Naive B cell (primary cell): Measurements from ENCODE around the gene MAP1LC3B. TPM values are rescaled to one million over a fixed set of nuclear protein-coding genes. Genes with fewer than 3 reads are reported as not detected.

Source experiments
- ATAC-seq, 2 donors: fragments of 150-1000 bp; cut with Tn5 transposase; 2 replicates each; pipeline ENCODE4 v1.10.0; 2021; ENCODE audit warnings: low read depth in 2 of 2, mild to moderate bottlenecking in 2 of 2, moderate library complexity in 2 of 2
- DNase-seq: peaks from one replicate; pipeline ENCODE4 v3.0.0; 2022
- H3K27ac Mint-ChIP-seq, 6 donors: one replicate each; pipeline ENCODE4 v1.8.0; 2020 to 2022; ENCODE audit warnings: mild to moderate bottlenecking in 6 of 6, mixed read lengths in 6 of 6, moderate library complexity in 5 of 6, inconsistent platforms in 2 of 6
- H3K27me3 Mint-ChIP-seq, 3 donors: one replicate each; pipeline ENCODE4 v1.8.0; 2021 to 2022; ENCODE audit warnings: mixed read lengths in 3 of 3, mild to moderate bottlenecking in 1 of 3
- H3K36me3 Mint-ChIP-seq, 2 donors: one replicate each; pipeline ENCODE4 v1.8.0; 2020 to 2022; ENCODE audit warnings: mixed read lengths in 2 of 2, inconsistent platforms in 1 of 2, mild to moderate bottlenecking in 1 of 2
- H3K4me1 Mint-ChIP-seq, 3 donors: one replicate each; pipeline ENCODE4 v1.8.0; 2020 to 2022; ENCODE audit warnings: mixed read lengths in 3 of 3, inconsistent platforms in 1 of 3, mild to moderate bottlenecking in 1 of 3, moderate library complexity in 1 of 3
- H3K4me3 Mint-ChIP-seq, 8 donors: one replicate each; pipeline ENCODE4 v1.8.0; 2020 to 2022; ENCODE audit warnings: mild to moderate bottlenecking in 8 of 8, mixed read lengths in 8 of 8, moderate library complexity in 8 of 8, inconsistent platforms in 2 of 8
- H3K9me3 Mint-ChIP-seq, 7 donors: one replicate each; pipeline ENCODE4 v1.8.0; 2020 to 2022; ENCODE audit warnings: mixed read lengths in 7 of 7, mild to moderate bottlenecking in 5 of 7, inconsistent platforms in 2 of 7, moderate library complexity in 1 of 7
- polyA plus RNA-seq, 6 donors: library from polyadenylated mRNA; unstranded; fragments of 300-500 nt; fragmentation: Illumina TruSeq; gene quantifications; one replicate each; pipeline ENCODE4 v1.2.3, GENCODE V29; 2021; ENCODE audit warnings: low read depth in 6 of 6

MAP1LC3B gene
- 100 to 1,000 TPM; 142 to 196 (median 164) TPM for polyA plus RNA-seq

DNA sequence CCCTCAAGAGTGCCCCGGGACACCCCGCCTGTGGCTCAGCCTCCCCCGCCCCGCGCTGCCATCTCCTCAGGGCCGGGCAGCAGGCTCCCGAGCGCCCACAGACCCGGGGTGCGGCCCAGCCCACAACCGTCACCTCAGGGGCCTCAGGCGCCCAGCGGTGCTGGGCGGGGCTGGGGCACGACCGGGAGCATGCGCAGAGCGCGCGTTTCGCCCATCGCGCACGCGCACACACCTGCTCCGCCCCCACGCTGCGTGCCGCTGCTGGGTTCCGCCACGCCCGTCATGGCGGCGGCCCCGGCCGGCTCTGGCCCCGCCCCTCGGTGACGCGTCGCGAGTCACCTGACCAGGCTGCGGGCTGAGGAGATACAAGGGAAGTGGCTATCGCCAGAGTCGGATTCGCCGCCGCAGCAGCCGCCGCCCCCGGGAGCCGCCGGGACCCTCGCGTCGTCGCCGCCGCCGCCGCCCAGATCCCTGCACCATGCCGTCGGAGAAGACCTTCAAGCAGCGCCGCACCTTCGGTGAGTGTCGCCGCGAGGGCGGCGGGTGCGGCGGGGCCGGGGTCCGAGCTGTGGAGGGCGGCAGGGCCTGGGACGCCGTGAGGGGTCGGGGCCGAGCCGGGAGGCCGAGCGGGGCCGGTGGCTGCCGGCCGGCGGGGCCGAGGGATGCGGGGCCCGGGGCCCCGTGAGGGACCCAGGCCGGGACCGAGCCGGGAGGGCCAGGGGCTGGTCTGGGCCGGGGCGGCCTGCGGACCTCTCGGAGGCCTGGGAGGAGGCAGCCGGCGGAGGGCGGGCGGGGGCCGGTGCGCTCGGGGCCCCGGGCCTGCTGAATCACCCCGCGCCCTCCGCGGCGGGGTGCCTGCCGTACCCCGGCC, at the start of gene MAP1LC3B:
Gene MAP1LC3B, plus strand, starts transcription at position 387 of the 871 bp plus-strand sequence. Its CDS starts 92 bp downstream, at position 479.
- ATAC-seq, result peak; percentile 59 to 67
- Mint-ChIP-seq H3K9me3 (peaks cover 0 to 3% (median 0%) of the 10 kb centered on the region in 7 donors), H3K36me3 (no peaks in the 10 kb centered on the region), H3K27ac (peak within 1 kb of the TSS; percentile 82 to 96 (median 94)), H3K4me1 (peaks cover 49 to 60% (median 56%) of the 10 kb centered on the region in 3 donors), H3K4me3 (peak within 1 kb of the TSS; percentile 85 to 96 (median 92)), H3K27me3 (no peaks in the 10 kb centered on the region)
- peak; percentile 100 for DNase-seq

DNA sequence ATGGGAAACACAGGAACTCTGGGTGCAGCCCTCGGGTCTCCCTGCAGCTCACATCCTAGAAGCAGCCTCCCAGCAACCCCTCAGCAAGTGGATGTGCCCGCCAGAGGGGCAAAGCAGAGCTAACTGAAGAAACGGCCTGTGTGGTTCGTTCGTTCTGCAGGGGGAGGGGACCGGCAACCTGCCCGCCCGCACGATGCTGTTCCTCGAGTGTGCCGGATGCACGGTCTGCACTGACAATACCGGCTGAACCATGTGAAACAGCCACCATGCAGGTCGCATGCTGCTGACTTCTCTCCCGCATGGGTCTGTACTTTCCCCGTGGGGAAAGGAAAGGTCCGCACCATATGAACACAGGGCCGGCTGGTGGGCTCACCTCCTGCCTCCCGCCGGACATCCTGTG, 49.6 kb upstream of the MAP1LC3B start:
- ATAC-seq (no peak), DNase-seq (no peak)
- Mint-ChIP-seq H3K27me3 (no peaks in the 10 kb centered on the region), H3K9me3 (no peaks in the 10 kb centered on the region), H3K36me3 (peaks cover 10 to 19% of the 10 kb centered on the region in 2 donors), H3K4me1 (peaks cover 12 to 18% (median 14%) of the 10 kb centered on the region in 3 donors), H3K4me3 (no peak overlapping the region), H3K27ac (no peak overlapping the region)

DNA sequence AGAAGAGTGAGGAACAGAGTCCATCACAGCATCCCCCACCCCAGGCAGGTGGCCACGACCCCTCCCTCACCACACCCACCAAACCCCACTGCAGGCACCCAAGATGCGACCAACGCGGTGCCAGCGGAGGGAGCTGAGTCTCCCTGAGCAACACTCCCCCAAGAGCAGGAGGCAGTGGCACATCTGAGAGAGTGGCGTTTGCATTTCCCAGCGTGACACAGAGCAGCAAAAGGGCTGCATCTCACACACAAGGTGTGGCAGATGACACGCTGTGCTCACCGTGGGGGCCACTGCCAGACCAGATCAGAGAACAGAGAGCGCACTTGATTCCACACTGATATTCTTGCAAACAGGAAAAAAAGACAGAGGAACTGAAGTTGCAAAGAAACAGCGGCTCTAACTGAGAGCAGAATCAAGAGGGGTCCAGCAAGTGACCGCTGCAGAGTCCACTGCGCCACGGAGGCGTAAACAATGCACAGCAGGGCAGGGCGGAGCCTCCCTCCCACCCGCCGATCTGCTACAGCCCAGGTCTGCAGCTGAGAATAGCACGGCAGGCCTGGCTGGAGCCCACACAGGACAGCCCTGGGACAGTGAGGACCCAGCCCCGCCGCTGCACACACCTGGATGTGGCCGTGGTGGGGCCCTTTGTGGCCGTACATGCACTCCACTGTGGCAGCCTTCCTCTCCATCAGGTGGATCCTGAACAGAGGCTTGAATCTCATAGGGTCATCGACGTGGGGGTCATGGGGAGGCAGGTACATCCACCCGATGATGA, 49.0 kb upstream of the MAP1LC3B start:
- peak overlapping the region in 2 of 6 donors; percentile 51 to 90 for H3K27ac Mint-ChIP-seq
- peaks cover 6 to 21% (median 14%) of the 10 kb centered on the region in 3 donors for H3K4me1 Mint-ChIP-seq
- no peaks in the 10 kb centered on the region for H3K9me3 Mint-ChIP-seq
- DNase-seq (no peak), ATAC-seq (no peak)
- H3K36me3 Mint-ChIP-seq, result peaks cover 7 to 19% of the 10 kb centered on the region in 2 donors
- no peaks in the 10 kb centered on the region for H3K27me3 Mint-ChIP-seq
- peak overlapping the region in 1 of 8 donors; percentile 61 for H3K4me3 Mint-ChIP-seq

DNA sequence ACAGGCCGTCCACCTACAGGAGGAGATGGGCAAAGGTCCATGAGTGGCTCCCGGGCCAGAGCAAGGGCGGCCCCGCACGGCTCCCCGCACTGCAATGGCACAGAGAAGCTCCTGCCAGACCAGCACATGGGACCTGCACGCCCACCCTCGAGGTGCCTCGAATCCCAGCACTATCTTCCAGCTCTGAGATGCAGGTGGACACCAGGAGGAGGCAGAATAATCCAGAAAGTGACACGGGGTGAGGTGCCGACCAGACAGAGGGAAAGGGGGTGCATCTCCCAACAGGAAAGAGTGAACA, 48.4 kb upstream of the MAP1LC3B start:
- peak overlapping the region in 2 of 8 donors; percentile 32 to 61 for H3K4me3 Mint-ChIP-seq
- H3K27ac Mint-ChIP-seq, result peak overlapping the region in 1 of 6 donors; percentile 51
- H3K27me3 Mint-ChIP-seq, result no peaks in the 10 kb centered on the region
- peaks cover 6 to 16% of the 10 kb centered on the region in 2 donors for H3K36me3 Mint-ChIP-seq
- H3K9me3 Mint-ChIP-seq, result no peaks in the 10 kb centered on the region
- H3K4me1 Mint-ChIP-seq, result peaks cover 5 to 27% (median 13%) of the 10 kb centered on the region in 3 donors
- DNase-seq (no peak), ATAC-seq (no peak)

DNA sequence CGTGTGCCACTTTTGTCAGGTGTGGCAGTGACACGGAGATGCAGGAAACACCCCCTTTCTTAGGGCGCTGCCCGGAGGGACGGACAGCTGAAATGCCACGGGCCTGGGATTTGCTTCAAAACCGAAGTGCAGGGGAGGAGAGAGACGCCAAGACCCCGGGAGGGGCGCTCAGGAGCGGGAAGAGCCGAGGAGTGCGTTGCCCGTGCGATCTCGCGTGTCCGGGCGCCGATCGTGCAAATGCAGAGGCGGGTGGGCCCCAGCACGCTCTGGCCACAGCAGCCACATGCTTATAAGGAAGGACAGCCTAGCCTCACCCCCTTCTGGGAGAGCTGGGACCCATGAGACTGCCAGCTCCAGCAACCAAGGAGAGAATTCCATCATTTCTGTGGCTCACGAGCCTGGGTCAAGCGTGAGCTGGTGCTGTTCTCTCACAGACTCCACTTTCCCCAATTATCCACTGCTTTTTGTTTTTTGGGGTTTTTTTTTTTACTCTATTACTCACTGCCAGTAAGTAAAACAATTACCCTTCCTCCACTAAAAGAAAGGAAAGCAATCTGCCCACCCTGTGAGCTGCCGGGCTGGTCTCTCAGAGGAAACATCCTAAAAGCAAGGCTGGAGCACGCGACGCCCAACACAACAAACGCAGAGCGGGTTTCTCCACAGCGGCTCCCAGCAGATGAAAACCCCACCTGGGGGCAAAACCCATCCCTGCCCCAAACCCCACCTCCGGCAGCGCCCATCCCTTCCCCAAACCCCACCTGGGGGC, 47.8 kb upstream of the MAP1LC3B start:
- H3K27me3 Mint-ChIP-seq, result no peaks in the 10 kb centered on the region
- H3K27ac Mint-ChIP-seq, result peak overlapping the region in 1 of 6 donors; percentile 51
- H3K4me1 Mint-ChIP-seq, result peaks cover 2 to 27% (median 8%) of the 10 kb centered on the region in 3 donors
- DNase-seq (no peak), ATAC-seq (no peak)
- peak overlapping the region in 1 of 8 donors; percentile 24 for H3K4me3 Mint-ChIP-seq
- no peaks in the 10 kb centered on the region for H3K9me3 Mint-ChIP-seq
- H3K36me3 Mint-ChIP-seq, result peaks cover 0 to 10% of the 10 kb centered on the region in 2 donors

DNA sequence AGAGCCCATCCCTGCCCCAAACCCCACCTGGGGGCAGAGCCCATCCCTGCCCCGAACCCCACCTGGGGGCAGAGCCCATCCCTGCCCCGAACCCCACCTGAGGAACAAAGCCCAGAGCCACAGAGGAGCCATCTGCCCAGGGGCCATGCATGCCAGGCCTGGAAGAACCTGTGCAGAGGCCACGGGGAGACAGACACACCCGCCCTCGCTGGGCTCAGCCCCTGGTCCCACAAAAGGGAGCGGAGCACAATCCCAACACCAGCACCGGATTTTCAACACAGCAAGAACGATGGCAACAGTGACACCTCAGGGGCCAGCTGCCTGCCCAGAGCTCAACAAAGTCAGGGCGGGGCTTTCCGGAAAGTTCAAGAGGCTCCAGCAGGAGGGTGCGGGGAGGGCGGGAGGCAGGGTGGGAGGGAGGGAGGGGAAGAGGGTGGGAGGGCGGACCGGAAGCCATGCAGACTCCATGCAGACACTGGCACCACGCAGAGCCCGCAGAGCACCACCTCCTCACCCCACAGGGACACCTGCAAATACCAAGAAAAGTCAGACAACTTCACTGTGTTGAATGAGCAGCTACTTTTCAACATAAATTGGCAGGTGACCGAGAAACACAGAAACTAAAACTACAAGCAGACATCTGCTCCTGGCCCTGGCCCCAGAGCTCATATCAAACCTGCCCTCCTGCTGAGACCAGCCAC, 47.1 kb upstream of the MAP1LC3B start:
- peaks cover 4 to 30% (median 8%) of the 10 kb centered on the region in 3 donors for H3K4me1 Mint-ChIP-seq
- peak overlapping the region in 5 of 8 donors; percentile 16 to 68 (median 53) for H3K4me3 Mint-ChIP-seq
- peak overlapping the region in 5 of 6 donors; percentile 49 to 88 (median 74) for H3K27ac Mint-ChIP-seq
- H3K36me3 Mint-ChIP-seq, result peaks cover 0 to 8% of the 10 kb centered on the region in 2 donors
- peak; percentile 11 for DNase-seq
- no peaks in the 10 kb centered on the region for H3K9me3 Mint-ChIP-seq
- no peaks in the 10 kb centered on the region for H3K27me3 Mint-ChIP-seq
- ATAC-seq, result peak; percentile 16 to 58

DNA sequence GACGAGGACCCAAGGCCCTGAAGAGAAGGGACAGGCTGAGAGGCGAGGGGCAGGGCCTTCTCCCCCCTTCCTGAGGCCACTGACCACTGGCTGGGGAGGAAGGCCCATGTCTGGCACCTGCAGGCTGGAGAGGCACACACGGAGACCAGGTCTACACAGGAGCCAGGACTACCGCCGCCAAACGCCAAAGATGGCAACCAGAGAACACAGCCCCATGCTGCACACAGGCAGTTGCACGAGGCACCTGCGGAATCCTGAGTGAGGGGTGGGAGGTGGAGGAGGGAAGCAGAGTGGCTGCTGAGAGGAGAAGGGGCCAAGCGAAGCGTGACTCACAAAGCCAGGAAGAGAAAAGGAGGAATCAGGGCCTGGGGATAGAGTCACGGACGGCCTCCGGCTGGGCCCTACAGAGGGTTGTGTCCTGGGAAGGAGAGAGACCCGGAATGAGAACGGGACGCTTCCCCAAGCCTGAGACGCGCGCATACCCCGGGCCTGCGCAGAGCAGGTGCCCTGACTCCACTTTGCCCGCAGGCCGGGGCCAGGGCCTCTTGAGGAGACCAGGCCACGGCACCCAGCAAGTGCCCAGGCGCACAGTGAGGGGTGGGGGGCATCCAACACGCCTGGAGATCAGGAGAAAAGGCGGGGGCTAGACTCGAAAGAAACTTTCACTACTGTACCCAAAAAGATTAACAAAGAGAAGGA, 46.3 kb upstream of the MAP1LC3B start:
- H3K36me3 Mint-ChIP-seq, result peaks cover 0 to 8% of the 10 kb centered on the region in 2 donors
- ATAC-seq (no peak), DNase-seq (no peak)
- H3K4me3 Mint-ChIP-seq, result peak overlapping the region in 2 of 8 donors; percentile 8 to 68
- peak overlapping the region in 4 of 6 donors; percentile 74 to 88 (median 83) for H3K27ac Mint-ChIP-seq
- H3K27me3 Mint-ChIP-seq, result no peaks in the 10 kb centered on the region
- H3K4me1 Mint-ChIP-seq, result peaks cover 4 to 36% (median 8%) of the 10 kb centered on the region in 3 donors
- H3K9me3 Mint-ChIP-seq, result no peaks in the 10 kb centered on the region

DNA sequence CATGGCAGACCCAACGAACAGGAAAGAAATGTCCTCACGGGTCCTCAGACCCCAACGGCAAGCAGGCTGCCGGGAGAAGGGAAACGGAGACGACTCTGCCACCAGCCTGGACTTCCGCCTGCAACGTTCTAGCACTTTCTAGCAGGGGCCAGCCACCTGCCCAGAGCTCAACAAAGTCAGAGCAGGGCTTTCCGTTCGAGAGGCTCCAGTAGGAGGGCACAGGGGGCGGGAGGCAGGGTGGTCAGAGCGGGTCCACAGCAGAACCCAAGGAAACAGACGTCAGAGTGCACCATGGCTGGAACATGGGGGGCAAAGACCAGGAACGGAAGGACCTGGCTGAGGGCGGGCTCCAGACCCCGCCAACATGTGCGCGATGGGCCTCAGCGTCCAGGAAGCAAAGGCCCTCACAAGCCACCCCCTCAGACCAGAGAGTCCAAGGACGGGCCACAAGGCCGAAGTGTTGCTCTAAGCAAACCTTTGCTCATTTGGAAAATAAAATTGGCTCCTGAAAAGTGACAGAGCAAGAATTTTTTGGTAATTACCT, 45.5 kb upstream of the MAP1LC3B start:
- H3K27ac Mint-ChIP-seq, result peak overlapping the region in 1 of 6 donors; percentile 16
- DNase-seq (no peak), ATAC-seq (no peak)
- H3K36me3 Mint-ChIP-seq, result peaks cover 0 to 8% of the 10 kb centered on the region in 2 donors
- no peaks in the 10 kb centered on the region for H3K9me3 Mint-ChIP-seq
- H3K4me1 Mint-ChIP-seq, result peaks cover 4 to 36% (median 8%) of the 10 kb centered on the region in 3 donors
- no peaks in the 10 kb centered on the region for H3K27me3 Mint-ChIP-seq
- H3K4me3 Mint-ChIP-seq, result no peak overlapping the region

DNA sequence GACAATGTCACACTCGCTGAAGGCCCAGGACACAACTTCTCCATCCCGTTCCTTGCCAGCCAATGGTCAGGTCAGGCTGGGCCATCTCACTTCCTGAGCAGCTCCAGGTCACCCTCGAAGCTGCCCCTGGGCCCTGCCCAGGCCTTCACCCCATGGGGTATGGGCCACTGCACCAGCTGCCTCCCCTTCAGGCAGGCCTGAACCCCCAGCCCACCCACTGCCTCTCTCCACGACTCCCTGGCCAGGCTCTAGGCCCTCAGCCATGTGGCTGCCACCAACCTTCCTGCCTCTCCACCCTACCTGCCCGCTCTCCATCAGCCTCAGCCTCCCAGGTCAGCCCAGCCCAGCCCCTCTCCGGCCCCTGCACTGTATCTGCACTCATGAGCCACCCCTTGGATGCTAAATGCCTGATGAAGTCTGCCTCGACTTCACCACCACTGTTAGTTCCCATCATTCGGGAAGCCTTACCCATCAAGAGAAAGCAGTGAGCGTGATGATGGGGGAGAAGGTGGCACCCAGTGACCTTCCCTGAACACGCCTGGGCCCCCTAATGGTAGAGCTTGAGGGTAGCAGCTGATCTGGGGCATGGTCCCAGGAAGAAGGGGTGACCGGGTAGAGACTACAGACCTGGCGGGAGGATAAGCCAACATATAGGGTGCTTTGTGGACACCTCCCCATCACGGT, 44.1 kb upstream of the MAP1LC3B start:
- peaks cover 0 to 8% of the 10 kb centered on the region in 2 donors for H3K36me3 Mint-ChIP-seq
- no peak overlapping the region for H3K27ac Mint-ChIP-seq
- H3K9me3 Mint-ChIP-seq, result no peaks in the 10 kb centered on the region
- peaks cover 4 to 36% (median 8%) of the 10 kb centered on the region in 3 donors for H3K4me1 Mint-ChIP-seq
- DNase-seq, result no peak
- no peaks in the 10 kb centered on the region for H3K27me3 Mint-ChIP-seq
- ATAC-seq, result no peak
- H3K4me3 Mint-ChIP-seq, result no peak overlapping the region

DNA sequence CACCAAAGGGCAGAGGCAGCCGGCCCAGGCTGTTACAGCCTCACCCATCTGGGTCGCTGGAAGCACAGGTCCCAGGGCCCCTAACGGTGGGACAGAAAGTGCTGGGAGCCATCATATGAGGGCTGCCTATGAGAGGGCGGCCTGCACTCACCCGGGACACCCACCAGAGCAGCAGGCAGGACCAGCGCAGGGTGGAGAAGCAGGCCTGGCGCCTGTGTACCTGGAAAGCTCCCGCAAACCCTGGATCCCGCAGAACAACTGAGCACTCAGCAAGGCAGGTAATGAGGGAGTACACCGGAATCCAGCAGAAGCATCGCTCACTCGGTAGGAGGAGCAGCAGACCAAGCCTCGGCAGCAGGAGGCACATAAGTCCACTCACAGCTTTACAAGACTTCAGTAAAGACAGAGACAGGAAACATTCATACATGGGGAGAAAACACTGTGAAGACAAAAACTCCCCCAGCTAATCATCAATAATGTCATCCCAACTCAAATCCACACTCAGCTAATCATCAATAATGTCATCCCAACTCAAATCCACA, 43.4 kb upstream of the MAP1LC3B start:
- ATAC-seq, result no peak

DNA sequence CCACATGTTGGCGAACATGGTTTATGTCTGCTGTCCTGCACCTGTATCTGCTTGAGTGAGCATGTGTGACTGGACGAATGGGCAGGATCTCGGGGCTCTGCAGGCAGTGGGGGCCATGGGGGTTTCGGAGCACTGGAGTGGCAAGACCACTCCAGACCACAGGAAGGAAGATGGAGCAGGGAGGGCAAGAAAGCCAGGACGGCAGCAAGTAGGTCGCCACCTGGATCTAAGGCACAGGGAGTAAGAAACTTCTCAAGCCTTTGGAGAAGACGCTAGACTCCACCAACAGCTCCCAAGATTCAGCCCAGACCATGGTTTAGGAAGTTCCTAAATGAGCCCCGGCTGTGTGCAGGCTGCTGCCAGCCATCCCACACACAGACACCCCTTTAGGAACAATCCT, 42.1 kb upstream of the MAP1LC3B start:
- no peak overlapping the region for H3K27ac Mint-ChIP-seq
- no peak for ATAC-seq
- no peak overlapping the region for H3K4me3 Mint-ChIP-seq

More for the DNA sequence above, 43.4 kb upstream of the MAP1LC3B start:
- H3K4me1 Mint-ChIP-seq, result peaks cover 4 to 34% (median 7%) of the 10 kb centered on the region in 3 donors
- DNase-seq, result no peak
- H3K36me3 Mint-ChIP-seq, result peaks cover 0 to 8% of the 10 kb centered on the region in 2 donors
- H3K9me3 Mint-ChIP-seq, result no peaks in the 10 kb centered on the region
- H3K4me3 Mint-ChIP-seq, result no peak overlapping the region
- peak overlapping the region in 1 of 6 donors; percentile 59 for H3K27ac Mint-ChIP-seq
- H3K27me3 Mint-ChIP-seq, result no peaks in the 10 kb centered on the region

More for the DNA sequence above, 42.1 kb upstream of the MAP1LC3B start:
- Mint-ChIP-seq H3K9me3 (no peaks in the 10 kb centered on the region), H3K36me3 (peaks cover 0 to 8% of the 10 kb centered on the region in 2 donors), H3K27me3 (no peaks in the 10 kb centered on the region), H3K4me1 (peaks cover 4 to 29% (median 4%) of the 10 kb centered on the region in 3 donors)
- no peak for DNase-seq
